ENCODE data around the gene CLCN6.

CLCN6 gene

GRCh38 chr1:11851180-11851579 lies 45.2 kb downstream of the CLCN6 start:
- H3K4me3 ChIP-seq (ENCODE audit: low read depth in 1 of 2, low read length in 1 of 2) = no peak overlapping the region
- no peaks in the 10 kb centered on the region for H3K36me3 ChIP-seq
- H3K9me3 ChIP-seq = no peaks in the 10 kb centered on the region
- no peak for TF ChIP-seq CTCF (IDR thresholded peaks at IDR 0.05)
- no peak overlapping the region for H3K27ac ChIP-seq
- H3K4me1 ChIP-seq (ENCODE audit: control insufficient read depth in 1 of 2, insufficient read depth in 1 of 2, low read depth in 1 of 2, low read length in 1 of 2) = peaks cover 9% of the 10 kb centered on the region in 2 experiments
- peaks cover 2% of the 10 kb centered on the region for H3K27me3 ChIP-seq

DNA sequence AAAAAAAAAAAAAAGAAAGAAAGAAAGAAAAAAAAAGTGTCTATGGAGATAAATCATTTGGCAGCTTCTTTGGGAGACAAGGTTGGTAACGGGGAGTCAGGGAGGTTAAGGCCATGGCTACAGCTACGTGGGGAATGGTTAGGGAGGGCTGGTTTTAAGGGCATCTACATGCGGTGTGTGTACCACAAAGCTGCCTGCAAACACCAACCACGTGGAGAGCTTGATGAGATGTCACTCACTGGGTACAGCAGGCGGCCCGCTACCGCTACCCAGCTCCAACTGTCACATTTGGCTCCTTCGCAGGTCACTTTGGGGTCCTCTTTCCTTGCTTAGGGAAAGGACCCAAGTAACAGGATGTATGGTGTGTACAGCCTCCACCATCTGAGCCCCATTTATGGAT lies 48.5 kb downstream of the CLCN6 start:
- no peak for TF ChIP-seq CTCF (IDR thresholded peaks at IDR 0.05)
- H3K27ac ChIP-seq = no peak overlapping the region
- H3K27me3 ChIP-seq = peaks cover 35% of the 10 kb centered on the region
- H3K4me1 ChIP-seq (ENCODE audit: control insufficient read depth in 1 of 2, insufficient read depth in 1 of 2, low read depth in 1 of 2, low read length in 1 of 2) = peaks cover 9% of the 10 kb centered on the region in 2 experiments
- no peaks in the 10 kb centered on the region for H3K9me3 ChIP-seq
- H3K36me3 ChIP-seq = no peaks in the 10 kb centered on the region
- no peak overlapping the region for H3K4me3 ChIP-seq (ENCODE audit: low read depth in 1 of 2, low read length in 1 of 2)

DNA sequence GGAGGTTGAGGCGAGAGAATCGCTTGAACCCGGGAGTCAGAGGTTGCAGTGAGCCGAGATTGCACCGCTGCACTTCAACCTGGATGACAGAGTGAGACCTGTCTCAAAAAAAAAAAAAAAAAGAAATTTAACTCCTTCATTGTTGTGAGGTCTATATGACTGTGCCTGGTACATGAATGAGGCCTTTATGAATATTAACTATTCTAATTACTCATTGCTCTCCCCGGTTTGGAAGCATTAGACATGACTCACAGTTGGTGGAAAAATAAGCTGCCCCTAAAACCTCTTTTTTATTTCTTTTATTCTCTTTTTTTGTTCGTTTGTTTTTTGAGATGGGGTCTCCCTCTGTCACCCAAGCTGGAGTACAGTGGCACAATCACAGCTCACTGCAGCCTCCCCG lies 49.4 kb downstream of the CLCN6 start:
- Histone ChIP-seq H3K9me3 (no peaks in the 10 kb centered on the region), H3K4me3 (ENCODE audit: low read depth in 1 of 2, low read length in 1 of 2) (no peak overlapping the region), H3K27me3 (peaks cover 44% of the 10 kb centered on the region), H3K36me3 (no peaks in the 10 kb centered on the region), H3K4me1 (ENCODE audit: control insufficient read depth in 1 of 2, insufficient read depth in 1 of 2, low read depth in 1 of 2, low read length in 1 of 2) (peaks cover 9% of the 10 kb centered on the region in 2 experiments), H3K27ac (no peak overlapping the region)
- no peak for TF ChIP-seq CTCF (IDR thresholded peaks at IDR 0.05)

DNA sequence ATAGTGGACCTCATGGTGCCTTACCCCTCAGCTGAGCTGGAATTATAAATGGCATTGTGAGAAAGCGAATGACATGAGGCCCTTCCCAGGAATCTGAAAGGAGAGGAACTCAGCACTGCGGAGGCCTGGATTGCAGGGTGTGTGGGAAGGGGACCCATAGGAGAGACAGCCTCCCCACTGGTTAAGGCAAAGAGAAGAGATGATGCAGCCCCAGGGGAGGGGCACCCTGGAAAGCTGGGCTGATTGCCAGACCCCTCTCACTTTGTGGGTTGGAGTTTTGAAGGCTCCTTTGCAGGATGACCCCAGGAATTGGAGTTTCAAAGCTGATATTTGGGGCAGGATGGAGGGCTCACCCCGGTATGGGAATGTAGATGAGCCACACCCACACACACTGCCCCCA lies 50.7 kb downstream of the CLCN6 start:
- H3K27ac ChIP-seq = no peak overlapping the region
- H3K9me3 ChIP-seq = no peaks in the 10 kb centered on the region
- peaks cover 1 to 2% of the 10 kb centered on the region in 2 experiments for H3K4me1 ChIP-seq (ENCODE audit: control insufficient read depth in 1 of 2, insufficient read depth in 1 of 2, low read depth in 1 of 2, low read length in 1 of 2)
- H3K36me3 ChIP-seq = no peaks in the 10 kb centered on the region
- peaks cover 57% of the 10 kb centered on the region for H3K27me3 ChIP-seq
- H3K4me3 ChIP-seq (ENCODE audit: low read depth in 1 of 2, low read length in 1 of 2) = no peak overlapping the region
- no peak for TF ChIP-seq CTCF (IDR thresholded peaks at IDR 0.05)

- no peak for TF ChIP-seq CTCF (IDR thresholded peaks at IDR 0.05)
- H3K27me3 ChIP-seq = peaks cover 63% of the 10 kb centered on the region
- no peaks in the 10 kb centered on the region for H3K36me3 ChIP-seq
These were observed 51.3 kb downstream of the CLCN6 start for GRCh38 chr1:11857164-11857851.

More at GRCh38 chr1:11857164-11857851, 51.3 kb downstream of the CLCN6 start:
- Histone ChIP-seq H3K27ac (no peak overlapping the region), H3K4me1 (ENCODE audit: control insufficient read depth in 1 of 2, insufficient read depth in 1 of 2, low read depth in 1 of 2, low read length in 1 of 2) (no peaks in the 10 kb centered on the region), H3K9me3 (no peaks in the 10 kb centered on the region), H3K4me3 (ENCODE audit: low read depth in 1 of 2, low read length in 1 of 2) (no peak overlapping the region)
